Fibroblast of skin of left biceps (primary cell): ENCODE data around the gene LTB4R.

Experiments used
- DNase-seq, 2 experiments: peaks; one replicate each; pipeline ENCODE4 v3.0.0-alpha.2; 2013; ENCODE audit warnings: low read depth in 2 of 2

LTB4R gene

DNA sequence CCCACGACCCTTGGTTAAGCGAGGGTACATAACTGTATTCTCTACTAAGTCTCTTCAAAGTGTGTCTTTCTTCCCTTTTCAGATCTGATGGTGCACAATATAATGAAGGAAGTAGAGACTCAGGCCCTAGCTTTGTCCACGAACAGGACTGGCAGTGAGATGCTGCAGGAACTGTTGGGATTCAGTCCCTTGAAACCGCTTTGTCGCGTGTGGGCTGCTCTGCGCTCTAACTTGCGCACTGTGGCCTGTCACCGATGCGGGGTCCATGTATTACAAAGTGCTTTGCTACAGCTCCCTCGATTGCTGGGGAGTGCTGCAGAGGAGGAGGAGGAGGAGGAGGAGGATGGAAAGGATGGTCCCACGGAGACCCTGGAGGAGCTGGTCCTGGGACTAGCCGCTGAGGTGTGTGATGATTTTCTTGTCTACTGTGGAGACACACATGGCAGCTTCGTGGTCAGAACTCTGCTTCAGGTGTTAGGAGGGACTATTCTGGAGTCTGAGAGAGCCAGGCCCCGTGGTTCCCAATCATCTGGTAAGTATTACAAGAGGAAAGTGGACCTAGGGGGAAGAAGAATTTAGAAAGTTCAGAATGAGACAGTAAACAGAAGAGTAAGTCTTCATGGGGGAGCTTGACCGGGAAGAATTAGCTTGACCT, 10.8 kb upstream of the LTB4R start:
- DNase-seq: no peak

DNA sequence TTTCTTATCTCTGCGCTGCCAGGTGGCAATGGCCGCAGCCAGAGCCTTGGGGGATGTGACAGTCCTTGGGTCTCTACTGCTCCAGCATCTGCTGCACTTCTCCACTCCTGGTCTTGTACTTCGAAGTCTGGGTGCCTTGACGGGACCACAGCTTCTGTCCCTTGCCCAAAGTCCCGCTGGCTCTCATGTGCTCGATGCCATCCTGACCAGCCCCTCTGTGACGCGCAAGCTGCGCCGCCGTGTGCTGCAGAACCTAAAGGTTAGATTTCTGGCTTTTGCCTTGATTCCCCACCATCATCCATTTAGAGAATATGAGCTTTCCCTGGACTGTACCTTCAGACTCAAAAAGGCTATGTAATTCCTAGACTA, 7.3 kb upstream of the LTB4R start:
- no peak for DNase-seq

DNA sequence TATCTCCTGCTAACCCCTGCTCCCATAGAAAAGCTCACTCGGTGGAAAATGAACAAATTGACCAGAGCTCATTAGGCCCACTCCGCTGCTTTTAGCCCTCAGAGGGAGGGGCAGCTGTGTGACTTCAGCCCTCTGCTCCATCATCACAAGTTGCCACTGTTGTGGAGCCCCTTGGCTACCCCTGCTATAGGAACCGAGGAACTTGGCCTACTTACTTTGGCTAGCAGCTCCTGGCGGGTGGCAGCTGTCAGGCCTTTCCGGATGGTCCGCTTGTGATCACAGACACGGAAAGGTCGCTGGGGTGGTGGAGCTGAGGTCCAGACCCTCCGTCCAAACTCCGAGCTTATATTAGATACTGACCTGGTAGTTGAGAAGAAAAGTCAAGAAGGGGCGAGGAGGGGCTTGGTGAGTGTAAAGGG, 4.1 kb upstream of the LTB4R start:
- no peak for DNase-seq

DNA sequence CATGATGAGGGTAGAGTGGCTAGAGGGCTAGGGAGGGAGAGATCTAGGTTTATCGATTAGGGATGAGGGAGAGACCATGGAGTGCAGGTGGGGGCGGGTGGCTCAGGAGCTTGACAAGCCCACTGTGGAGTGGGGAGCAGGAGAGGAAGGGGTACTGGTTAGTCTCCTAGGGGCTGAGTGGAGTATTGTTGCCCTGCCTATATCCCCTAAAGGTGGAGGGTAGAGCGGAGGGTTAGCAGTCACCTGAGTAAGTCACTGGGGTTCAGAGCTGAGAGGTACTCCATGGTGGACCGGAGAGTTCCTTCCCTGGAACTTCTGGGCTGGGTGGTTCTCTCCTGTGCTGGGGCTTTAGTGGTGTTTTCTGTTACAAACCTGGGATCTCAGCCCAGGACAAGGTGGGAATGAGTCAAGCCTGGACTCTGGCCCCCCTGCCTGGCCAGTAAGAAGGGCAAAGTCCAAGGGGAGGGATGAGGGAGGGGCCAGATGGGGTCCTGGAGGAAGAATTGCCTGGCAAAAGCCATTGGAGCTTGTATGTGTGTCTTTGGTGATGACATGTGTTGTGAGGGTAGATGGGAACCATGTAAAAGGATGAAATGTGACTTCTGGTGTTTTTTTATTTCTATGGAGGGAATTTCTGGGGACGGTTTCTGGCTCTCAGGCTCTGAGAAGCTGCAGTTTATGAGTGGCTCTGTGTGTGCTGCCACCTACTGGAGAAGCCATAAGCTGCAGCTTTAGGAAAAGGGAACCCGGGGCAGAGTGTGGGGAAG, 3.5 kb upstream of the LTB4R start, which contains the start of gene CIDEB:
TSS of gene CIDEB (minus strand) at position 403 of the 767 bp plus-strand sequence. CDS start at position 284, 119 bp downstream.
- DNase-seq: no peak

DNA sequence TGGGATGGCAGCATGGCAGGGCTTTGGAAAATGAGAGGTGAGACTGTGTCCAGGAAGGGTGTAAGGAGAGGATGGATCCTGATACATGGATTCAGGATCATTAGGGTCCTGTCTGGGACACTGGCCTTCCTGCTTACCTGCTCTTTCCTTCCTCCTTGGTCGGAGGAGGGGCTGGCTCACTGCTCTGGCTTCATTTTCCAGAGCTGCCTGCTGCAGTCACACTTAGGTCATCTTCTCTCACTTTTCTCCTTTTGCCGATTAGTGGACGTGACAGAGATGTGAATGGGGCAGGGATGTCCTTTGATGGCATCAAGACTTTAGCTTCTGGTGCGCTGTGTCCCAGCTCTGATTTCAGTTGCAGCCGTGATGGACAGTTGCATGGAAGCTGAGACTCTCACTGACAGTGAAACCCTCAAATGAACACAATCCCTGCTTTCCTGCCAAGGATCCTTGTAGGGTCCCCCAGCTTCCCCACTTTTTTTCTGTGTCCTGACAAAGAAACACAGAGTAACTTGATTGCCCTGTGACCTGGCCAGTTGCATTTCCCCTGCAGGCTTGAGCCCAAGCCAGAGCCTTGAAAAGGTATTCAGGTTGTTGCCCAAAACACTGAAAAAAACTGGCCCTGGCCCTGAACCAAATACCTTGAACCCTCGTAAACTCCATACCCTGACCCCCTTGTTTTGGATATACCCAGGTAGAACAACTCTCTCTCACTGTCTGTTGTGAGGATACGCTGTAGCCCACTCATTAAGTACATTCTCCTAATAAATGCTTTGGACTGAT, 2.8 kb upstream of the LTB4R start:
- DNase-seq: no peak

DNA sequence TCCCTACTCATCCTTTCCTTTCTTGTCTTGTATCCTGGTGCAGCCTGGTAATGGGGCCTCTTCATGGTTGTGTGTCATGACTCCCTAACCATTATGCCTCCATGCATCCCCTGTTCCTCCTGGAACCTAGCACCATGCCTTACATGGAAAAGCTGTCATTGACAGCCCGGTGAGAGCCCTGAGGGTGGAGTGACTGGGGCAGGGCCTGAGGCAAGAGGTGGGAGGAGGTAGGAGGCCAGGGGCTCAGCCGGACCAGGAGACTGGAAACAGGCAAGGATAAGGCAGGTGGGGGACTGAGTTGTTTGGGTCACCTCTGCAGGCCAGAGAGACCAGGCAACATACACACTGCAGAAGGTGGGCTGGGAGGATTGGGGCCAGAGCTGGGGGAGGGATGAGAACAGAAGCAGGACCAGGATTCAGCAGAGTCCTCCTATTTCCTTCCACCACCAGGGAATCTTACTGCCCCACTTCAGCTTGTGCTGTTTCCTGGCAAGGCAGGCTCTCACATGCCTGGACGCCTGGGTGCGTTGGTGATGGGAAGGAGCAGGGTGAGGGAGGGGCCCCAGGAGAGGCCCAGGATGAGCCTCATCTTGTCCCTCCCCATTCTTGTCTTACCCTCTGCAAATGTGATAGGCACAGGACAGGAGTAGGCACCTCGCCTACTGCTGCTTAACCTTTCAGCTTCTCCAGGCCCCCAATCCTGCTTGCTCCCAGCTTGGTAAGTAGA, 1.6 kb upstream of the LTB4R start, which contains the start of gene LTB4R2:
TSS of gene LTB4R2 (plus strand) at position 603 of the 727 bp plus-strand sequence. CDS start 525 bp downstream, outside the sequence.
- no peak for DNase-seq

DNA sequence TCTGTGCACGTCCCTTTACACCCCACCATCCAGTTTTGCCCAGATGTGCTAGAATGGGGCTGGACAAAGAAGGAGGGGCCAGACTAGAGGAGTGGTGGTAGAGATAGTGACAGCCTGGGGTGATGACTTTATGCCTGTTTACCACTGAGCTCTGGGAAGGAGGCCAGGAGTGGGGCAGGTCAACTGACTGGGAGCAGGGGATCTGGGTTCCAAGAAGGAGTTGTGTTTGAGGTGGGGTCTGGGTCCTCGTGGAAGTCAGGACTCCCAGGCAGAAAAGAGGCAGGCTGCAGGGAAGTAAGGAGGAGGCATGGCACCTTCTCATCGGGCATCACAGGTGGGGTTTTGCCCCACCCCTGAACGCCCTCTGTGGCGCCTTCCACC, 1.0 kb upstream of the LTB4R start:
- no peak for DNase-seq

DNA sequence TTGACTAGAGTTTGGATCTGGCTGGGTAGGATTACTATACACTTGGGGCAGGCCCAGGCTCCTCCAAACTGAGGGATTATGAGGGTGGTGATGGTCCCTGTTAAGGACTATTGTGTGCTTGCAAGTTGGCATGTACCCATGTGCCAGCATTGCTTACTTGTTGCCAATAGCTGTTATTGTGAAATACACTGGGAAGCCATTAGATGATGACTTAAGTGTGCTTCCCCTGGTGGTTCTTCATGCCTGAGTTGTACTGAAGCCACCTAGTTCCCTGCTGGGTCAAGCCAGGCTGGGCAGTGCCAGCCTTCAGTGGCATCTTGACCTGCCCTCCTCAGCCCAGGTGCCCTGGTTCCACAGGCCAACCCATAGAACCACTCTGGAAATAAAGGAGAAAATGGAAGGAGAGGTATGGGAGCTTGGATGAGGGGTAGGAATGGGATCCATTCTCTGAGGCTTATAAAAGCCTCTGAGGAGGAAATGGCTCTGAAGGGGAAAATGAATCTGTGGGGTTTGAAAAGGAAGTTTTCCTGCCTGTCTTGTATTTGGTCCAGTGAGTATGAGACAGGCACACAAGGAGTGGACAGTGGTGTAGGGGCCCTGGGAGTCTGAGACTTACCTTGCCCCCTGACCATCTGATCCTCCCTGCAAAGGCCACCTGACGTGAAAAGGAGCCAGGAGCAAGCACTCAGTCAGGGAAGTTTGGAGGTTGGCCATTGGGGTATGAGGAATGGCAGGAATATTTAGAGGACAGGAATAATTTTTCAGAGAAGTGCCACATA, 724 bp downstream of the LTB4R start:
- DNase-seq: no peak

DNA sequence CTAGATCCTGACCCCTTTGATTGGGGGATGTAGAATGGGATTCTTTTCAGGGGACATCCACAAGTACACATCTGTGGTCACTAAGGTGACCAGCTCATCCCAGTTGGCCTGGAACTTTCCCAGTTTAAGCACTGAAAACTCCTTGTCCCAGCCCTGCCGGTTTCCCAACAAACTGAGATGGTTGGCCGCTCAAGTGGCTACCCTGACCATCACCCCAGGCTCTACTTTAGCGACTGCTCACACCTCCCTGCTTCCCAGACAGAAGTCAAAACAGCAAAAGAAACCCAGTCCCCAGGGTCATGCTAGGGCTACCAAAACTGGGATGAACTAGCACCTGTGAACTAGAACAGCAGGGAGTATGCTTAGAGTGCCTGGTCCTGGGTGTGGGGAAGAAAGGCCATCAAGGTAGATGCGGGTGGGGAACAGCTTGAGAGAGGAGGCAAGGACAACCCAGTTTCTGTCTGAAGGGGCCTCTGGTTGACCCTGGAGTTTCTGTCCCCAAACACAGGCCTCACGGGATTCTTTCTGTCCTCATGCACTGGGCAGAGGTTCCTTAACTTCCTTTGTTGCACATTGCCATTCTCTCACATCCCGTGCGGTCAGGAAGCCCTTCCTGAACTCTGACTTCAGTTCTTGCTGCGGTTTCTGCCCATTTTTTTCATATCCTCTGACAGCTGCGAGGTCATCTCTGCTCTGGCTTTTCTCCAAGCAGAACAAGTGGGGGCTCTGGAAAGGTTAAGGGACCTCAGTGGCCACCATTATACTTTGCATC, 1.6 kb downstream of the LTB4R start:
- DNase-seq: no peak

DNA sequence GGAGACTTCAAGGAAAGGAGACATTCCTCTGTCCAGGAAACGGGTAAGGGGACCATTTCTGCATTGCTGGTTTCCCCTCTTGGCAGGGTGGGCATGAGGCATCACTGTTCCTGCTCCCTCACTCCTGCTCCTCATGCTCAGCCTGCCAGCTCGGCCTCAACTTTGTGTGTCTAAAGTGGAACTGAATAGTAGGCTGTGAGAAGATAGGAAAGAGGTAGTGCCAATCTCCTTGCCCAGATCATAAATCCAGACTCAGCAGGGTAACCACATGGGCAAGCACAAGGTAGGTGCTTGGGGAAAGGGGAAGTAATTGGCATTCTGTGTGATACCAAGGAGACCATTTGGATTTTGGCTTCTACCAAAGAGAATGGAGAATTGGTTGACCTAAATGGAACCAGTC, 2.6 kb downstream of the LTB4R start:
- DNase-seq: no peak

DNA sequence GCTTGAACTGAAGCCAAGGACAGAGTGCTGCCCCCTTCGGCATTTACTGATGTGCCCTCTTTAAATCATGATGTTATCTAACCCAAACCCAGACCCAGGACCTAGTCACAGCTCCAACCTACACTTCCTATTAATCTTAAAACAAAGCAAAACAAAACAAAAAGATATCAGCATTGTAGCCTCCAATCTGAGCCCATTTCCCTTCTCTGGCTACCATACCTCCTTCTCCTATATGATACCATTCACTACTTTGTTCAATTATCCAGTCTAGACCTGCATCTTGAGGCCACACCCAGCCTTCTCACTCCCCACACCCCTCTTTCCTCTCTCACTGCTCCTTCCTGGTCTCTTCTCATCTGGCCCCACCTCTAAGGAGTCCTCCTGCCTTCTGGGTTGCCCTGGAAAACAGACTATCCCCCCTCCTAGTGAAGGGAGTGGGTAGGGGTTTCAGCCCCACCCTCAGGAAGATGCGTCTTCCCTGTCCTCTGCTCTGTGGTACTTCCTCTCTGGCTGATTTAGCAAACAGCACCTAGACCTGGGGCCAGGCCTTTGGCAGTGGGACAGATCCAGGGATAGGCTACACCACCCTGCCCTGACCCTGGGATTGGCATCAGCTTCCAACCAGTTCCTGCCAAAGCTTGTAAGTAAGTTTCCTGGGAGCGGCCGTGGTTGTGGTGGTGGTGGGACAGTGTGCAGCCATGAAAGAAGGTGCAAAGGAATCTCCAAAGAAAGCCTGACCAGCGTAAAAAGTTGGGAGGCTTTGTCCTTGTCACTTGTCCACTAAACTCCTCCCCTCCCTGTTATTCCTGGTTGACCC, 3.3 kb downstream of the LTB4R start:
- no peak for DNase-seq

DNA sequence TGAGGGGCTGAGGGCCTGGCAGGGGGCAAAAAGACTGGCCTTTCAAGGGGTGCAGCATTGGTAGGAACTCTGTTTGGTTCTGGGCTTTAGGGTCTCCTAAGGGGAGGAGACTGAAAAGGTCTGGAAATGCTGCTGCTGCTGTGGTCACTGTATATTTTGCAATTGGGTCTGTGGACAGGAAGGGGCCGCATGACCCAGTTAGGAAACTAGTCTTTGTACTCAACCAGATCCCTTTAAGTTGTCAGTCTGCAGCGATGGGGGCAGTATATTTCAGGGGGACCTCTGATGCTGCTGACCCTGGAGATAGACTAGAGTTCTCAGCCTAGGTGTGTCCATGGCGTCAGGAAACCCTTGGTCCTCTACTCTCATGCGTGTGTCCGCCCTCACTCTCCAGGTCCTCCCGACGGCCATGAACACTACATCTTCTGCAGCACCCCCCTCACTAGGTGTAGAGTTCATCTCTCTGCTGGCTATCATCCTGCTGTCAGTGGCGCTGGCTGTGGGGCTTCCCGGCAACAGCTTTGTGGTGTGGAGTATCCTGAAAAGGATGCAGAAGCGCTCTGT, 4.0 kb downstream of the LTB4R start:
- no peak for DNase-seq

DNA sequence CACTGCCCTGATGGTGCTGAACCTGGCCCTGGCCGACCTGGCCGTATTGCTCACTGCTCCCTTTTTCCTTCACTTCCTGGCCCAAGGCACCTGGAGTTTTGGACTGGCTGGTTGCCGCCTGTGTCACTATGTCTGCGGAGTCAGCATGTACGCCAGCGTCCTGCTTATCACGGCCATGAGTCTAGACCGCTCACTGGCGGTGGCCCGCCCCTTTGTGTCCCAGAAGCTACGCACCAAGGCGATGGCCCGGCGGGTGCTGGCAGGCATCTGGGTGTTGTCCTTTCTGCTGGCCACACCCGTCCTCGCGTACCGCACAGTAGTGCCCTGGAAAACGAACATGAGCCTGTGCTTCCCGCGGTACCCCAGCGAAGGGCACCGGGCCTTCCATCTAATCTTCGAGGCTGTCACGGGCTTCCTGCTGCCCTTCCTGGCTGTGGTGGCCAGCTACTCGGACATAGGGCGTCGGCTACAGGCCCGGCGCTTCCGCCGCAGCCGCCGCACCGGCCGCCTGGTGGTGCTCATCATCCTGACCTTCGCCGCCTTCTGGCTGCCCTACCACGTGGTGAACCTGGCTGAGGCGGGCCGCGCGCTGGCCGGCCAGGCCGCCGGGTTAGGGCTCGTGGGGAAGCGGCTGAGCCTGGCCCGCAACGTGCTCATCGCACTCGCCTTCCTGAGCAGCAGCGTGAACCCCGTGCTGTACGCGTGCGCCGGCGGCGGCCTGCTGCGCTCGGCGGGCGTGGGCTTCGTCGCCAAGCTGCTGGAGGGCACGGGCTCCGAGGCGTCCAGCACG, 4.7 kb downstream of the LTB4R start:
- DNase-seq: no peak

DNA sequence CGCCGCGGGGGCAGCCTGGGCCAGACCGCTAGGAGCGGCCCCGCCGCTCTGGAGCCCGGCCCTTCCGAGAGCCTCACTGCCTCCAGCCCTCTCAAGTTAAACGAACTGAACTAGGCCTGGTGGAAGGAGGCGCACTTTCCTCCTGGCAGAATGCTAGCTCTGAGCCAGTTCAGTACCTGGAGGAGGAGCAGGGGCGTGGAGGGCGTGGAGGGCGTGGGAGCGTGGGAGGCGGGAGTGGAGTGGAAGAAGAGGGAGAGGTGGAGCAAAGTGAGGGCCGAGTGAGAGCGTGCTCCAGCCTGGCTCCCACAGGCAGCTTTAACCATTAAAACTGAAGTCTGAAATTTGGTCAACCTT, 5.3 kb downstream of the LTB4R start:
- no peak for DNase-seq

DNA sequence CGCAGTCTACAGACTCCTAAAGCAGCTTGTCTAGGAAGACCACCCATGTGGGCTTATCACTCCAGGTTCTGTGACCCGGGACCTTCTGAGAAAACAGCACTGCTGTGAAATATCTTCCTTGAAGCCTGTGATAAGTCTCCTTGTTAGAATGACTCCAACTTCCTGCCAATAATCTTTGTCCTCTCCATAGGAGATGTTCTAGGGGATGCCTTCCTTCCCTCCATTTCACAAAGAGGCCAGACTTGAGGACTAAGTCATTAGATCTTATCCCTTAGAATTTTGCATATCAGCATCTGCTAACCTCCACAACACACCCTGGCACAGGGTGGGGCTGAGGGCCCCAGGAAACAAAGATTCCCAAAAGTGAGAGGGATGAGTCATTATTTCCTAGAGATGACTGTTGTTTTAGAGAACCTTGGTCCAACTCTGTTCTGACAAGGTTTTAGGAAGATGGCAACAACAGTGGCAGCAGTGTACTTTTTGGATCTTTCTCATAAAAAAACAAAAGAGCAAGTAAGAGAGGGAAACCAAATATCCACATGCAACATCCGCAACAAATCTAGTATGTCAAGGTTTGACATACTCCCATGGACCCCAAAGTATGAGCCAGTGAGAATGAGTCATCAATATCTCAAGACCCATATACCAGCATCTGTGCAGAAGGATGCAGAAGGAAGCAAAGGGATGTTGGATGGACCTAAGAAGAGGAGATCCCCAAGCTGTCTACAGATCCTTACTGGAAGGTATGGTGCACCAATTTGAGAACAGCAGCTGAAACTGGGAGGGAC, 6.0 kb downstream of the LTB4R start:
- DNase-seq: no peak

DNA sequence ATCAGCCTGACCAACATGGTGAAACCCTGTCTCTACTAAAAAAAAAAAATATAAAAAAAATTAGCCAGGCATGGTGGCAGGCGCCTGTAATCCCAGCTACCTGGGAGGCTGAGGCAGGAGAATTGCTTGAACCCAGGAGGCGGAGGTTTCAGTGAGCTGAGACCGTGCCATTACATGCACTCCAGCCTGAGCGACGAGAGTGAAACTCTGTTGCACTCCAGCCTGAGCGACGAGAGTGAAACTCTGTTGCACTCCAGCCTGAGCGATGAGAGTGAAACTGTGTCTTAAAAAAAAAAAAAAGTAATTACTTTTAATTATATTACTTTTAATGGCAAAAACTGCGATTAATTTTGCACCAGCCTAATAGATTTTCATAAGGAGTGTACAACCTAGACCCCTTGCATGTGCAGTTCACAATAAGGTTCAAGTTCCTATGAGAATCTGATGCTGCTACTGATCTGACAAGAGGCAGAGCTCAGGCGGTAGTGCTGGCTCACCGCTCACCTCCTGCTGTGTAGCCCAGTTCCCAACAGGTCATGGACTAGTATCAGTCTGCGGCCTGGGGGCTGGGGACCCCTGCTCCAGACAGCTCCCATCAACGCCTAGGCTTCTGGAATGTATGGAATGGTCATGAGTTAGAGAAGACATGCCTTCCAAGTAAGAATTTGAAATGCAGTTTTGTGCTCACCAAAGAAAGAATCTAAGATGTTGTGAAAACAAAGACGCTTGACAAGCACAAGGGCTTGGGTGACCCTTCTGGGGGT, 10.1 kb downstream of the LTB4R start:
- DNase-seq: no peak

DNA sequence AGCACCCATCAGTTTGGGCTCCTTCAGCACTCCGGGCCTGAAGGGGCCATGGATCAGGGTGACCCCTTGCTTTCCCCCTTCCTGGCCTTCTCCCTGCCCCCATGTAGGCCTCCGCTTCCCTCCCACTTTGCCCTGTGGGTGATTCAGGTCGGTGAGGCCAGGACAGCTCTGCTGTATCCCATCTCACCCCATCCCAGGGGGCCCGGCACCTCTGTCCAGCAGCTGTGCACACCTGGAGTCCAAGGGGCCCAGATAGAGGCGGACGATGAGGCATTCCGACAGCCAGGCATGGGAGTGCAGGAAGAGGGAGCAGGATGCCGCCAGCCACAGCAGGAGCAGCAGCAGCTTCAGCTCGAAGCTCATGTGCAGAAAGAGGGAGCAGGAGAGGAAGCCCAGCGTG, 11.4 kb downstream of the LTB4R start:
- DNase-seq: no peak
